K562 (cell line): ENCODE data around the gene KCNF1. TPM values are rescaled to one million over a fixed set of nuclear protein-coding genes. Genes with fewer than 3 reads are reported as not detected.

ENCODE experiments used
- ATAC-seq: fragments of 200-7000 bp; cut with Tn5 transposase; 3 replicates; pipeline ENCODE4 v1.9.1; 2020; ENCODE audit warnings: moderate library complexity
- BruUV-seq: library from RNA; stranded (reverse); fragments of 400-500 nt; replicated peaks from 2 replicates; lab custom pipeline; 2021; lab: Mats Ljungman, UMichigan
- CTCF ChIA-PET: fragments of 300-600 bp; formaldehyde crosslinking; extraction: SDS; loops from one replicate; lab custom pipeline; 2021; ENCODE audit warnings: low intra/inter-chr PET ratio; lab: Yijun Ruan, JAX
- POLR2A ChIA-PET: fragments of 300-600, 350-650 bp; sonication (Branson Sonifier 250); formaldehyde crosslinking; extraction: SDS; loops from one replicate; lab custom pipeline; 2021; ENCODE audit warnings: antibody characterized with exemption, inconsistent platforms; lab: Yijun Ruan, JAX
- DNase-seq, 4 experiments: peaks; one replicate each; pipeline versions ENCODE4 v3.0.0 to v3.0.0-alpha.2; 2011 to 2018; ENCODE audit warnings: low spot score in 3 of 4, mixed read lengths in 3 of 4; ENCODE audit errors: extremely low read depth in 1 of 4
- FAIRE-seq: peaks from 2 replicates; lab custom pipeline; 2011; peaks lifted over from hg19 to GRCh38; lab: Jason Lieb, UNC
- H2AFZ ChIP-seq: 2 replicates; pipeline ENCODE4 v1.6.0; 2011; ENCODE audit warnings: low read depth, low read length, control low read depth, inconsistent platforms
- H3K27ac ChIP-seq: fragments of 200-600 bp; 3 replicates; pipeline ENCODE4 v1.8.0; 2011; ENCODE audit warnings: low read depth, mild to moderate bottlenecking, control low read depth, inconsistent platforms, low read length, moderate library complexity, mixed read lengths; ENCODE audit errors: extremely low read depth
- H3K27me3 ChIP-seq, 2 experiments: fragments of 300-600 bp in 1 of 2; 2 replicates in 1 of 2; 3 replicates in 1 of 2; pipeline versions ENCODE4 v1.6.0 to v1.8.0; 2011; ENCODE audit warnings: inconsistent platforms in 2 of 2, low read length in 2 of 2, mild to moderate bottlenecking in 1 of 2, mixed read lengths in 1 of 2, moderate library complexity in 1 of 2; ENCODE audit not compliant: control insufficient read depth in 2 of 2, insufficient read depth in 2 of 2
- H3K36me3 ChIP-seq: fragments of 300-600 bp; 3 replicates; pipeline ENCODE4 v1.8.0; 2011; ENCODE audit warnings: mild to moderate bottlenecking, low read length, inconsistent platforms; ENCODE audit not compliant: control insufficient read depth, insufficient read depth
- H3K4me1 ChIP-seq, 2 experiments: fragments of 200-600 bp in 1 of 2; replicated peaks in 1 of 2; 2 replicates in 1 of 2; 3 replicates in 1 of 2; pipeline versions ENCODE4 v1.5.1 to v1.8.0; 2011; ENCODE audit warnings: inconsistent platforms in 2 of 2, low read length in 2 of 2, mild to moderate bottlenecking in 1 of 2, mixed read lengths in 1 of 2, moderate library complexity in 1 of 2; ENCODE audit not compliant: control insufficient read depth in 2 of 2, insufficient read depth in 2 of 2
- H3K4me2 ChIP-seq: 2 replicates; pipeline ENCODE4 v1.6.1; 2011; ENCODE audit warnings: low read length, control low read depth, inconsistent platforms, mixed read lengths; ENCODE audit not compliant: insufficient read depth
- H3K4me3 ChIP-seq: fragments of 200-600 bp; sonication (generic), shearing (Covaris generic); 2 replicates; pipeline ENCODE4 v1.5.1; 2016; ENCODE audit warnings: control low read depth, inconsistent platforms
- H3K79me2 ChIP-seq: fragments of 200-600 bp; 3 replicates; pipeline ENCODE4 v1.8.0; 2011; ENCODE audit warnings: low read length, inconsistent platforms; ENCODE audit not compliant: control insufficient read depth, insufficient read depth
- H3K9ac ChIP-seq, 2 experiments: 2 replicates each; pipeline versions ENCODE4 v1.6.0 to v1.6.1; 2011; ENCODE audit warnings: low read depth in 2 of 2, low read length in 2 of 2, control low read depth in 1 of 2, inconsistent platforms in 1 of 2, mild to moderate bottlenecking in 1 of 2, mixed read lengths in 1 of 2; ENCODE audit not compliant: insufficient read depth in 1 of 2
- H3K9me1 ChIP-seq: one replicate; pipeline ENCODE4 v1.6.0; 2011; ENCODE audit warnings: inconsistent platforms, mild to moderate bottlenecking, low read length, moderate library complexity; ENCODE audit not compliant: control insufficient read depth, insufficient read depth
- H3K9me3 ChIP-seq: replicated peaks from 2 replicates; pipeline ENCODE4 v1.5.1; 2011; ENCODE audit warnings: low read depth, low read length, inconsistent platforms; ENCODE audit not compliant: control insufficient read depth, insufficient read depth
- H4K20me1 ChIP-seq: replicated peaks from 2 replicates; pipeline ENCODE4 v1.6.1; 2011; ENCODE audit warnings: low read length, inconsistent platforms, mixed read lengths; ENCODE audit not compliant: control insufficient read depth, insufficient read depth
- HLTF ChIP-seq: fragments of 450-650 bp; IDR thresholded peaks from 2 replicates; pipeline ENCODE4 v1.6.1; 2016
- L3MBTL2 ChIP-seq: fragments of 450-650 bp; IDR thresholded peaks from 2 replicates; pipeline ENCODE4 v1.6.1; 2016; ENCODE audit warnings: mild to moderate bottlenecking, moderate library complexity
- NUFIP1 ChIP-seq: fragments of 450-650 bp; IDR thresholded peaks from 2 replicates; pipeline ENCODE4 v1.6.1; 2018; ENCODE audit not compliant: partially characterized antibody
- SRSF9 ChIP-seq: fragments of 200-400 bp; formaldehyde crosslinking; IDR thresholded peaks from 2 replicates; pipeline ENCODE4 v1.6.1; 2017; ENCODE audit warnings: low read depth, low read length, borderline replicate concordance
- ZBED1 ChIP-seq: IDR thresholded peaks from 2 replicates; pipeline ENCODE4 v1.6.1; 2014
- WGBS: fragments of 100-300 bp; shearing (Covaris generic); methylation state at CpG from one replicate; pipeline ENCODE4 v1.1.6; 2016; ENCODE audit warnings: low coverage, mixed read lengths; ENCODE audit not compliant: insufficient coverage; ENCODE audit errors: missing lambda C conversion rate; 5-methylcytosine and 5-hydroxymethylcytosine counted together
- in situ Hi-C: fragments of 300-500 bp; cut with MboI; formaldehyde crosslinking; loops from 4 replicates; pipeline ENCODE4 v1.15.0; 2018; ENCODE audit warnings: inconsistent platforms, mixed read lengths
- intact Hi-C: fragments of 100-400 bp; cut with micrococcal nuclease; formaldehyde crosslinking; loops from 2 replicates; pipeline ENCODE4 v1.14.2; 2022
- polyA plus RNA-seq, 8 experiments: library from polyadenylated mRNA; depleted of rRNA in 4 of 8; stranded (reverse) in 5 of 8; unstranded in 3 of 8; fragments of >200 nt; fragmentation: Nextera tagmentation in 2 of 8; fragmentation: Illumina TruSeq in 1 of 8; extraction: Ambion mirVana in 2 of 8; extraction: Trizol in 1 of 8; gene quantifications; 2 replicates each; pipeline versions ENCODE4 v1.2.1 to v1.2.3, GENCODE V29; 2011 to 2014; ENCODE audit warnings: inconsistent platforms in 1 of 8, missing spikeins in 1 of 8
- total RNA-seq, 7 experiments: library from RNA; depleted of rRNA in 6 of 7; stranded (reverse); fragments of >200 nt in 6 of 7; fragmentation: Illumina TruSeq in 2 of 7; extraction: Trizol in 2 of 7; gene quantifications; 2 replicates each; pipeline versions ENCODE4 v1.2.1 to v1.2.3, GENCODE V29; 2011 to 2021; ENCODE audit warnings: low replicate concordance in 1 of 7
- TF ChIP-seq, protein P1 (sequence below), 2 experiments: fragments of 450-650 bp; conservative IDR thresholded peaks; 2 replicates each; pipeline ENCODE4 v1.6.1; 2017; ENCODE audit warnings: mild to moderate bottlenecking in 2 of 2, moderate library complexity in 2 of 2
- TF ChIP-seq, protein P2 (sequence below): sonication (generic); IDR thresholded peaks from 2 replicates; pipeline ENCODE4 v1.6.1; 2016

KCNF1 gene
- total and polyA plus RNA-seq, 9 of the 15 experiments (the other 6 are each of a cell fraction or from before 2014, with no cell fraction given): not detected

DNA sequence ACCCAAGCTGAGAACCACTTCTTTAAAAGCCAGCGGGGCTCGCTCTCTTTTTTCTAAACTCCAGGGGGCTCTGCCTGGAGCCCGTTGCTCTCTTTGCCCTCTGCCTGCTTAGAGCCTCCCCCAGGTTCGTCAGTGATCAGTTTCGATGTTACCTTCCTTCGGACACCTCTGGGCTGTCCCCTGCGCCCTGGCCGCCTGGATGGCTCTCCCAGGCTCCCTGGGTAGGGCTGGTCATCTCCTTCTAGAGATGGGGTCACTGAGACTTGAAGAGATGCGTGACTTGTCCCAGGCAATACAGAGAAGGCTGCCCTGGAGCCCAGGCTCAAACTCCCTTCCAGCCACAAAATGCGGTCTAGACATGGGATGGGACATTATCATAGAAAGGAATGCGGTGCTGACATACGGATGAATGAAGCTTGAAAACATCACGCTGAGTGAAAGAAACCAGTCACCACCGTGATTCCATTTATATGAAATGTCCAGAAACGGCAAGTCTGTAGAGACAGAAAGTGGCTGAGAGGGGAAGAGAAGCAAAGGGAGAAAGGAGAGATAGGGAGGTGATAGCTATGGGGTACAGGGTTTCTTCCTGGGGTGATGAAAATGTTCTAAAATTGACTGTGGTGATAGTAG is 14.6 kb downstream of the KCNF1 start:
- Histone ChIP-seq H3K27ac (no peak overlapping the region), H2AFZ (no peak overlapping the region), H3K4me1 (no peaks in the 10 kb centered on the region), H3K4me3 (no peak overlapping the region), H3K9me1 (no peaks in the 10 kb centered on the region), H3K27me3 (peaks cover 20 to 60% of the 10 kb centered on the region in 2 experiments), H3K36me3 (no peaks in the 10 kb centered on the region), H3K9ac (no peak overlapping the region), H4K20me1 (0 out of 2 replicates have a peak, but pooled peaks cover 8% of the 10 kb centered on the region), H3K9me3 (no peaks in the 10 kb centered on the region), H3K4me2 (no peak overlapping the region), H3K79me2 (no peaks in the 10 kb centered on the region)
- FAIRE-seq: no peak
- 1% methylated on average over 15 of the region's 15 CpGs for WGBS
- intact Hi-C loops (no loop called here), in situ Hi-C loops (no loop called here)
- TF ChIP-seq, protein P1, sequence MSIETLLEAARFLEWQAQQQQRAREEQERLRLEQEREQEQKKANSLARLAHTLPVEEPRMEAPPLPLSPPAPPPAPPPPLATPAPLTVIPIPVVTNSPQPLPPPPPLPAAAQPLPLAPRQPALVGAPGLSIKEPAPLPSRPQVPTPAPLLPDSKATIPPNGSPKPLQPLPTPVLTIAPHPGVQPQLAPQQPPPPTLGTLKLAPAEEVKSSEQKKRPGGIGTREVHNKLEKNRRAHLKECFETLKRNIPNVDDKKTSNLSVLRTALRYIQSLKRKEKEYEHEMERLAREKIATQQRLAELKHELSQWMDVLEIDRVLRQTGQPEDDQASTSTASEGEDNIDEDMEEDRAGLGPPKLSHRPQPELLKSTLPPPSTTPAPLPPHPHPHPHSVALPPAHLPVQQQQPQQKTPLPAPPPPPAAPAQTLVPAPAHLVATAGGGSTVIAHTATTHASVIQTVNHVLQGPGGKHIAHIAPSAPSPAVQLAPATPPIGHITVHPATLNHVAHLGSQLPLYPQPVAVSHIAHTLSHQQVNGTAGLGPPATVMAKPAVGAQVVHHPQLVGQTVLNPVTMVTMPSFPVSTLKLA (conservative IDR thresholded peaks at IDR 0.05): no peak
- TF ChIP-seq HLTF (no peak), NUFIP1 (no peak), ZBED1 (no peak), L3MBTL2 (no peak), SRSF9 (no peak)
- TF ChIP-seq, protein P2, sequence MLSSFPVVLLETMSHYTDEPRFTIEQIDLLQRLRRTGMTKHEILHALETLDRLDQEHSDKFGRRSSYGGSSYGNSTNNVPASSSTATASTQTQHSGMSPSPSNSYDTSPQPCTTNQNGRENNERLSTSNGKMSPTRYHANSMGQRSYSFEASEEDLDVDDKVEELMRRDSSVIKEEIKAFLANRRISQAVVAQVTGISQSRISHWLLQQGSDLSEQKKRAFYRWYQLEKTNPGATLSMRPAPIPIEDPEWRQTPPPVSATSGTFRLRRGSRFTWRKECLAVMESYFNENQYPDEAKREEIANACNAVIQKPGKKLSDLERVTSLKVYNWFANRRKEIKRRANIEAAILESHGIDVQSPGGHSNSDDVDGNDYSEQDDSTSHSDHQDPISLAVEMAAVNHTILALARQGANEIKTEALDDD: no peak
- ChIA-PET POLR2A (interaction anchor here (0.6 kb wide), 1 partner anchor 51 kb away, joined by 3 read pairs; no protein-coding TSS in a partner anchor), CTCF (no interaction called here)
- no peak for ATAC-seq
- BruUV-seq: no TSS peak
- DNase-seq: no peak
